Fibroblast of skin of scalp (primary cell): ENCODE data around the gene LRRC63.

Source experiments
- DNase-seq: peaks from one replicate; pipeline ENCODE4 v3.0.0-alpha.2; 2013

LRRC63 gene

DNA sequence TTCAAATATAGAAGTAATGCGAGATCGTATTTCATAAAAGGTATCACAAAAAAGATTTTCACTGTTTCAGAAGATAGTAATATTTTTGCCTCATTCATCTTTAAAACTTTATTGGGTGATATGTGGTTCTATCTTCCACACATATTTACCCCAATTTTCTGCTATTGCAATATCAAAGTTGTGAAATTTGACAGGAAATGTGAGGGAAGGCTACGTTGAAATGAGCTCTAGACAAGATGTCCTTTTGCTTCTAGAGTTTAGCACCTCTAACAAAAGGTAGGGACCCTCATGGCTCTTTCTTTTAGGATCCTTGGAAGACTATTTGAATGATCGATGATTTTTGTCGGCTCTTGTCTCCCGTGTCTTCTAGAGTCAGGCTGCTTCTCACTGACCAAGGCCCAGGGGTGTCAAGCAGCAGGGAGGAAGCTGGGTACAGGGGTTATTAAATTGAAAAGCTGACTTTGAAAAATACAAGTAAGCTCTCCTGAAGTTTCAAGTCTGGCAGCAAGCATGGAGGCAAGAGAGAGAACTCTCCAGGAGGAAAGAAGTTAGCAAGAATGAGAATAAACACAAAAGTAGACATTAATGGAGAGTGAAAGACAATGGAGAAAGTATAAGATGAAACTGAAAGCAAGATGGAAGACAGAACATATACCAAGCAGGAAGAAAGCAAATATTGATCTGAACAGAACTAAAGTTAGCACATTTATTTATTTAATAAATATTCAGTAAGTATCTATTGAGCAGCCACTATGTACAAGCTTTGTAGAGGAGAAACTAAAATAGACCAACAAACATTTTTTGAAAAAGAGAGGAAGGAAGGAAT is 101.9 kb downstream of the LRRC63 start:
- no peak for DNase-seq

GRCh38 chr13:46314587-46314986 is 102.9 kb downstream of the LRRC63 start:
- no peak for DNase-seq

DNA sequence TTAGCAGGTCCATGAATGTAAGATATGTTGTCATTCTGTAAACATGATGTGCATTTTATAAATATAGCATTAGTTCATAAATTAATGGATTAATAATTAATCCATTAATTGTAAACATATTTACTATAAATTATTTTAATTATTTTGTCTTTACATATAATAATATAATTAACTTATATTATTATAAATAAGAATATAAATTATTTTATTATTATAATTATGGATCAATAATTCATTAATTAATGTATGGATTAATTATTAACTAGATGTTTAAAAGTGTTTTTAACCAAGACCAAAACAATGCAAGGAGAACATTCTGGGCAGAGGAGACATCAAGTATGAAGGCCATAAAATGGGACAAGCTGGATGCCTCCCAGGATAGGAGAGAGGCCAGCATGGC is 103.3 kb downstream of the LRRC63 start:
- no peak for DNase-seq

- no peak for DNase-seq
Measured at GRCh38 chr13:46315491-46316075, 103.9 kb downstream of the LRRC63 start.

DNA sequence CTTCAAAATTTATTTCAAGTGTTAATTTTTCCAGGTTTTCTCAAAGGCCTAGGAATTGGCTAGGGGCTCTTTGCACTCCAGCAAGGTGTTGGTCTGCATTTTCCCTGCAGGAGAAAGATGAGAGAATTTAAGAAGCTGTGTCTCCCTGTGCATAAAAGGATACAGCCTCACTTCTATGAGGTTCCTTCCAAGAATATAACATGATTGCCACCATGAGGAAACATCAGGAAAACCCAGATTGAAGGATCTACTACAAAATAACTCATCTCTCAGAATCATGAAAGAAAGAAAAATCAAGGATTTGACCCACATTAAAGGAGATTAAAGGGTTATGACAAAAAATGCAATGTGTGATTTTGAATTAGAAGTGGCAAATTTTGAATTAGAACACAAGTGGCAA is 105.4 kb downstream of the LRRC63 start:
- peak; percentile 42 for DNase-seq

DNA sequence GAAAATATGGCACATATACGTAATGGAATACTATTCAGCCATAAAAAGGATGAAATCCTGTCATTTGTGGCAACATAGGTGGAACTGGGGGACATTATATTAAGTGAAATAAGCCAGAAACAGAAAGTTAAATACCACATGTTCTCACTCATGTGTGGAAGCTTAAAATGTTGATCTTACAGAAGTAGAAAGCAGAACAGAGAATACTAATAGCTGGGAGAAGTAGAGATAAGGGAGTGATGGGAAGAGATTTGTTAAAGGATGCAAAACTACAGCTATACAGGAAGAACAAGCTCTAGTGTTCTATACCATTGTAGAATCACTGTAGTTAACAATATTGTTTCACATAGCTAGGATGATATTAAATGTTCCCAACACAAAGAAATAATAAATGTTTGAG is 107.3 kb downstream of the LRRC63 start:
- no peak for DNase-seq

- no peak for DNase-seq
Measured at GRCh38 chr13:46320406-46320805, 108.7 kb downstream of the LRRC63 start.

DNA sequence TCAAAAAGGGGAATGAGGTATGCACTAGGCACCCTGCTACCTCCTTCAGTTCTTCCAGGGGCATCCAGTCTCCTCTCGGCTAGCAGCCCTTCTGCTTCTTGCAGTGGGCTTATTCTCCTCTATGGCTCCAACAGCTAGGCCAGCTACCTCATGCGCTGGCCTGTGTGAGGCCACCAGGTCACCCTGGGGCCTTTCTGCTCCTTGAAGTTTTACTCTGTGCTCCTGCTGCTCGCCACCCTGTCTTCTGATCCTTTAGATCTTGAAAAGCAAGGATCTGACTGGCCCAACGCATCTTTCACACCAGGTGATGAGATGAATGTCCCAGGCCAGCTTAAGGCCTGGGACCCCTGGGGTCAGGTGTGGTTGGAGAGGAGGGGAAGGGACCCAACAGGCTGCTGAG is 109.1 kb downstream of the LRRC63 start:
- no peak for DNase-seq

- peak; percentile 75 for DNase-seq
Measured at GRCh38 chr13:46321494-46322225, 109.9 kb downstream of the LRRC63 start.

DNA sequence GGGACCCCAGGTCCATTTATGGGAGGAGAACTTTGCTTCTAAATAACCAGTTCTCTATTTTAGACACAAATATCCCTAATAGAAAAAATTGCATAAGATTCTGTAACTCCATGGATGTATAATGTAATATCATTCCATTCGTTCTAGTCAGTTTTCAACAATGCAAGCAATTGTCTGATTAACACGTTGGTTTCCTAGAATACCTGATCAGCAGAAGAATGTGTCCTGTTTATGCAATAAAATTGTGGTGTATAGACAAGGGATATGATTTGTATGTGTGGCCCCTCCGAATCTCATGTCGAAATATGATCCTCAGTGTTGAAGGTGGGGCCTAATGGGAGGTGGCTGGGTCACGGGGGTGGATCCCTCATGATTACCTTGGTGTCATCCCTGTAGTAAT is 113.2 kb downstream of the LRRC63 start:
- DNase-seq: peak; percentile 57
